GM19468 (cell line): ENCODE data around the gene SEMA5B.

Experiments
- ATAC-seq: cut with Tn5 transposase; IDR thresholded peaks from one replicate; pipeline ENCODE4 v1.9.1; 2021; ENCODE audit warnings: mild to moderate bottlenecking, moderate library complexity, moderate number of reproducible peaks; ENCODE audit not compliant: unreplicated experiment; ENCODE audit errors: extremely low read depth

SEMA5B gene

DNA sequence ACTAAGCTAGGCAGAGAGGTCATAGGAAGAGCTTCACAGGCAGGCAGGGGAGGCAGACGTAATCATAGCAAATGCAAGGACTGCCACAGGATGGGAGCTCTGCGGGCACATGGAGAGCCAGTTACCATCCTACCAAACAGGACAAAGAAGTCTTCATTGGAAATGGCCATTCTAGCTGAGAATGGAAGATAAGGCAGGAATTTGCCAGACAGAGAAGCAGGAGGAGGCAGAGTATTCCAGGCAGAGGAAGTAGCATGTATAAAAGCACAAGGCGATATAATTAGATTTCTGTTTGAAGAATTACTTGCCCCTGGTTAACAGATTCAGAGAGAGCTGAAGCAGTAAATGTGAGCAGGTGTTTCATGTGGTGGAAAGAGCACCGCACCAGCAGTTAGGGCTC lies 3.5 kb upstream of the SEMA5B start:
- no peak for ATAC-seq

DNA sequence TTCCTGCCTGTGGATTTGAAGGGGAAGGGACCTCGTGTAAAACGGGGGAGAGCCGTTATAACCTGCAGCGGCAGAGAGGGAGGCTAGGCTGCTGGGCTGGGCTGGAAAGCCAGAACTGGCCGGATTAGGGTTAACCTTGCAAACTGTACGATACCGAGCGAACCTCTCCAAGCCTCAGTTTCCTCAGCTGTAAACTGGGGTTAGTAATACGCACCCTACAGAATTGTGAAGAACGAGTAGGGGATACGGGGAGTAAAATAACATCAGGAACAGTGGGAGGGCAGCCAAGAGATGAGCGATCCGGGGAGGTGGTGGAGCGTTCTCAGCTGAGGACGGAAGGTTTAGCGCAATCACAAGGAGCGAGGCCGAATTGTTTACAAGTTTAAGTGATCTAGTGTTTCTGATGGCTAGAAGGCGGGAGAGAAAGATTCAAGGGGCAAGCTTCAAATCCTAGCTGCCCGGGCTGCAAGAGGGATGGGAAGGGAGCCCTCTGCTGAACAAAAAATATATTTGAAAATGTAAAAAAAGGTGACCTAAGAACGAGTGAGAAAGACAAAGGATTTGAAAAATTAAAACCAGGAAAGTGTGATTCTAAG lies 768 bp upstream of the SEMA5B start:
- ATAC-seq = no peak

DNA sequence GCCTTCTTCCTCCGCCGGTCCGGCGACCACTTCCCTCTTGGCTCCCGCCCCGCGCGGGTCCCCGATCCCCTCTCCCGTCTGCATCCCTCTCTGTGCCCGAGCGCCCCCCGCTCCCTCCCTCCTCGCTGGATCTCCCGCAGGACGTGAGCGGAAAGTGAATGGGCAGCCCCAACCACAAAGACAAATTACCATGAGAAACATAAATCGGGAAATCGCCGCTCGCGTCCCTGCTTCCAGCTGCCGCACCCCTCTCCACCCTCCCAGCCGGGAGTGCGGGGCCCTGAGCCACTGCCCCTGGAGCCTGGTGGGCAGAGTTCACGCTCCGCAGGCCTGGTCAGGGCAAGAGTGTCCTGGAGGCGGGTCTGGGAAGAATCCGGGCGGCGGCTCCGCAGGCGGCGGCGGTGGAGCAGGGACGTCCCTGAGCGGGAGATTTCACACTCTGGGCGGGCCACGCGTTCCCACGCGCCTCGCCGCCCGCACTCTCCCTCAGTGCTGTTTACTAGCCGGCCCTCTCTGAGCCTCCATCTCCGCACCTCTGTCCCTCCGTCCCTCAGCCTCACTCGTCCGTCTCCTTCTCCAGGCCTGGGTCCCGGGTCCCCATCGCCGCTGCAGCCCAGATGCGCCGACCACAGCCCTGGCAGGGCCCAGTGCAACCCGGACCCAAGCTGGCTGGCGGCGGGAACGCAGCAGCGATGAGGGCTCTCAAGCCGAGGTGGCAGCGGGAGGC lies 835 bp downstream of the SEMA5B start:
- no peak for ATAC-seq

DNA sequence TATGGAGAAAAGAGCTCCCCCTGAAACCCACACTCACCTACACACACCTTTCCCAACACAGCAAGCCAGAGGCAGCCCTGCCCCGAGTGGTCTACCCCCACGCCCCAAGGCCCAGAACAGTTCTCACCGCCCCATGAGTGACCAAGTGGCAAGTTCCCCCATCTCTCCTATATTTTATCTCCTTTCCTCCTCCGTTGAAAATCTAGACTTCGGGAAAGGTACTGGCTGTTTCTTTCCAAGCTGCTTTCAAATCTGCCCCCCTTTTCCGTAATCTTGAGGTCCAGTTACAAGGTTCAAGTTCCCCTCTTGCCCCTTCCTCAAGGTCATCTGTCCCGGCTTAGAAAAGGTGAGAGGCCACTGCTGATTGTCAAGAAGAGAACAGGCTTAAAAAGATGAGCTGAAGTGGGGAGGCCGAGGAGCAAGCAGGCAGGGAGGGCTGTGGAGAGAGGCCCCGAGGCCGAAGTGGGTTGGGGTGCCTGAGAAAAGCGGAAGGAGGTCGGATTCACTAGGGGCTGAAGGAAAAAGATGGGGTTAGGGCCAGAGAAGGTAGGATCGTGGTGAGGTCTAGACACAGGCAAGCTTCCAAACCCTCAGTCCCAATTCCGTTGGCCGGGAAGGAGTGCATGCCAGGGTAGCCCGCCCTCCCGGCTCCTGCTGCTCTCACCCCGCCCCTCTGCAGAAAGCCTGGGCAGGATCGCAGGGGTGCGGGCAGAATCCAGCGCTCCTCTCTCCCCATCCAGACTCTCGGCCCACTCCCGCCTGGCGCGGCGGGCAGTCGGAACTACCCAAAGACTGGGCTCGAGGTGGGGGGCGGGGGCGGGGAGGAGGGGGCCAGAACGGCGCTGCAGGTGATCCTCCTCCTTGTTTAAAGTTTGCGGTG lies 1.7 kb downstream of the SEMA5B start:
- no peak for ATAC-seq

DNA sequence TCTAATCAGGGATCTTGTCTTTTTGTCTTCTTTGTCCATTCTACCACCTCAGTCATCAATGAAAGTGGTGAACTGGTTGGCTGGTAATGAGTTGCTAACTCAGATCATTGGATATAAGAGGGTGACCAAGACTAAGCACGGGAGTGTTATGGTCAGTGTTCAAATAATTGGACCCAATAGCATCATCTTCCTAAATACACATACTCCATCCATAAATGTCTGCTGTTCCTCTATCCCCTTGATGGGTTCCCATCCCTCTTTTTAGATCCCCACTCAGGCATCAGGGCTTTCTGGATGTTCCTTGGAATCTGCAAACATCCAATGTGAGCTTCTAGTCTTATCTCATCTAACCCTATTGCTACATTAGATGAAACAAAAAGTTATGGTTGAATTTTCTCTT lies 3.5 kb downstream of the SEMA5B start:
- ATAC-seq = no peak

DNA sequence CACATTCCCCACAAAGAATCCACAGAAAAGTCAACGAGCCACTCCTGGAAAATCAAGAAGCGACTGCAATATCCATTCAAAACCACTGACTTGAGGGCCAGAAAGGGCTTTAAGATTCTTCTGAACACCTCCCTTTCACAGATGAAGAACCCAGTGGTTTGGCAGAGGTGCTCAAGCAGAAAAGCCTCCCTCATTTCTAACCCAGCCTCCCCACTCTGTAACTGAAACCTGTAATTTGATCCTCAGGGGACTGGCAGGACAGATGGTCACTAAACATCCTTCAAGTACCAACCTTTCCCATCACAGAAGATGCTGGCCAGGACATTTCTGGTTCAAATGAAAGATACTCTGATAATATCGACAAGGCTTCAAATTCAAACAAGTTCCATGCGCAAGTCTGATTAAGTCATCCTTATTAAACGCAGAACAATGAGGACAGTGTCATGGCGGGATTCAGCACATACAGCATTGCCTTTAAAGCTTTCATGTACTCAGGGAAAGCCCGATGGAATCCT lies 5.5 kb downstream of the SEMA5B start:
- no peak for ATAC-seq

DNA sequence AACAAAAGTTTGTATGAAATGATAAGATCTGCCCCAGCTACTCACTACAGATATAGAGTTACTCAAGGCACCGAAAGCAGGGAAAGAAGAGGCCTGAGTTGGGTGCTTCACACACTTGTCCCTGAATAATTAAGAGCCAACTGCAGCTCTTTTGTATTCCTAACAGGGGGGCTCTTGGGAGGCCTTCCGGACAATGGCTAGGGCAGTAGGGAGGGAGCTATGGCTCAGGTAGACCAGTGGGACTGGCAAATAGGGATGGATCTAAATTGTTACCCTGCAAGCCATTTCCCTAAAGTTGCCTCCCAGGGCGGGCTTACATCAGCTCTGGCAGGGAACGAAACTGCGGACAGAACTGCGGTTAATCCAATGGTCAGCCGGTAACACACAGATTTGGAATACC lies 6.2 kb downstream of the SEMA5B start:
- ATAC-seq = no peak

DNA sequence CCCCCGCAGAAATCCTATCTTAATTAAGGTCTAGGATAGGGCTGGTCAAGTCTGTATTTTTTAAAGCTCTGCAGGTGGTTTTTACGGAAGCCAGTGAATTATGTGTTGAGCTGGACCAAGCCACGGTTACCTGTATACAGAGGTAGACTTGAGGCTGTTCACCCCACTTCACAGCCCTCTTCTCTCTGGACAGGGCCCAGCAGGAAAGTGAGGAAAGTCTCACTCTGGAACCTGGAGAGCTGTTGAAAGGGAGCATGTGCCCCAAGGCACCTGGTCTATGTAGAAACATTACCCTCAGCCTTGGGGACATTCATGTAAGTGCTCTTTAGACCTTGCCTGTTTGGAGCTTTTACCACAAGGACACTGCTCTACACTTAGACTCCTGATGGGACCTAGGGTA lies 6.9 kb downstream of the SEMA5B start:
- no peak for ATAC-seq

DNA sequence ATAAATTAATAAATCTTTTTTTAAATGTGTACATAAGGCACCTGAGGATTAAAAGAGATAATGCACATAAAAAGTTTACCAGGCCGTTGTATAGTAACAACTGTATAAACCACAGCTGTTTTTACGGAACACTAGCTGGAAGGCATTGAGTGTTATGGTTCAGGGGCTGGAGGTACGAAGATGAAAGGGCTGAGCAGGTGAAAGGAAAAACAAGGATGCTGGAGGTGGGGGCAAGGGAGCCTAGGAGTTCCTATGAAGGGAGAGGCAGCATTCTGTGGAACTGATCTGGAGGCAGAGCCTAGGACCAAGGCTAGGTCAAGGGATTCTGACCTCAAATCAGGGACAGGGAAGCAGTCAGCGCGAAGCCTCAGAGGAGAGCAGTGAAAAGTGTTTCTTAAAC lies 8.0 kb downstream of the SEMA5B start:
- ATAC-seq = no peak

DNA sequence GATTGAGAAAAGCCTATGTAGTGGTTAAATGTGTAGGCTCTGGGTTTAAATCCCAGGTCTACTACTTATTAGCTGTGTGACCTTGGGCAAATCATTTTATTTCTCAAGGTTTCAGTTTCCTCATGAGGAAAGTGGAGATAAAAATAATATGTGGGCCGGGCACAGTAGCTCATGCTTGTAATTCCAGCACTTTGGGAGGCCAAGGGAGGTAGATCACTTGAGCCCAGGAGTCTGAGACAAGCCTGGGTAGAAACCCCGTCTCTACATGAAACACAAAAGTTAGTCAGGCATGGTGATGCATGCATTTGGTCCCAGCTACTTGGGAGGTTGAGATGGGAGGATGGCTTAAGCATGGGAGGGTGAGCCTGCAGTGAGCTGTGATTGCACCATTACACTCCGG lies 8.4 kb downstream of the SEMA5B start:
- no peak for ATAC-seq

DNA sequence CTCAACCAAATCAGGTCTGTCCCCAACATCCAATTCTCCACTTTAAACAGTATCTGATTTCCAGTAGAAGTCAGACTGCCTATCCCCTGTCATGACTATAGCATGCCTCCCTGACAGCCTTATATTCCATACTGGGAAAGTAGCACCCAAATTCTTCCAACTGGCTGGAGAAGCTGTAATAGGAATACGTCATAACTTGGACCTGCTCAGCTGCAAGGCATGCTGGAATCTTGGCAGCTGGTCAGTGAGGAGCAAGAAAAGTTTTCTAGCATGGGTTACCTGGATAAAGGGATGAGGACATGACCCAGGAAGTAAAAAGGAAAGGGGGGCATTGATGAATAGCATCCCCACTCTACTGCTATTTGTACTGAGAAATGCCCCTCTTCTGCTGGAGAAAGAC lies 8.9 kb downstream of the SEMA5B start:
- no peak for ATAC-seq

DNA sequence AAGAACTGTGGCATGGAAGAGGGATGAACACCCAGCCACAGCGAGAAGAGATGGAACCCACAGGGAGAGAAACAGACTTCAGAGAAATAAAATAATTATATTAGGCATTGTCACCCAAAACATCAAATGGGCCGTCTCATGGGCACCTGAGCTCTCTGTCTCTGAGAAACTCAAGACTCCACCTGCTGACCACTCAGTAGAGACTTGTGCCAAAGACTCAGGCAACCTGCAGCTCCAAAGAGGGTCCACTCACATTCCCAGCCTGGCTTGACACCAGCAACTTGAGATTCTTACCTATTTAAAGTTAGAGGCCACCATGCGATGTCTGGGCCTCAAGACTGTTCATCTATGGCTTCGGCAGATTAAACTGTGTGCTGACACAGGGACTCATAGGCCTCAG lies 12.0 kb downstream of the SEMA5B start:
- ATAC-seq = no peak

DNA sequence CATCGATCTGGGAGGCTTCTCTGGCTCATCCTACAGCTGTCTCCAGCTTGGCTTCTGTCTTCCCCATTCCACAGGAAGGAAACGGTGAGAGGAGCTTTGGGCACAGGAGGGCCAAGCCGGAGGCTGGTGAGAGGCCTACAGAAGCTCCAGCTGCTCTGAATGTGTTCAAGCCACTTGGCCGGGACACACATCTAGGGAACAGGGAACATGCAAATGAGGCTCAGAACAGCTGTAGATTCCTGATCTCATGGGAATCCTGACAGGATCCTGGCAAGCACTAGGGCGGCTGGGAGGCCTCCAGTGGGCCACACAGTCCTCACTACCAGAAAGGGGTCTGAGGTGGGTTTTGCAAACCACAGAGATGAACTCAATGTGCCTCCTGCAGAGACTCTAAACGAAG lies 13.7 kb downstream of the SEMA5B start:
- no peak for ATAC-seq

DNA sequence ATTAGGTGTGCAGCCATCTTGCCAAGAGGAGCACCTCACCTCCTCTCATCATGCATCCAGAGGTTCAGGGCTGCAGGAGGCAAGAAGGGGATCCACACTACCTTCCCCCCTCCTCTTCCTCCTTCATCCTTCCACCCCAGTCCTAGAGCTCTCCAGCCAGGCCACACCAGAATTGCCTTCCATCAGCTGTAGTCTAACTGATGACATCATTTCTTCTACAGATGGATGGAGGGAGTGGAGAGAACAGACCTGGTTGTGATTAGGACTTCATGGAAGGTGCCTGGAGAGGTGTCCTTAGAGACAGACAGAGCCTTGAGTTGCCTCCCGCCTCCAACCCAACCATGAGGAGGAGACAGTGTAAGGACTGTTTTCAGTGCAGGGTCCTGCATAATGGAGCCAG lies 14.9 kb downstream of the SEMA5B start:
- ATAC-seq = no peak

DNA sequence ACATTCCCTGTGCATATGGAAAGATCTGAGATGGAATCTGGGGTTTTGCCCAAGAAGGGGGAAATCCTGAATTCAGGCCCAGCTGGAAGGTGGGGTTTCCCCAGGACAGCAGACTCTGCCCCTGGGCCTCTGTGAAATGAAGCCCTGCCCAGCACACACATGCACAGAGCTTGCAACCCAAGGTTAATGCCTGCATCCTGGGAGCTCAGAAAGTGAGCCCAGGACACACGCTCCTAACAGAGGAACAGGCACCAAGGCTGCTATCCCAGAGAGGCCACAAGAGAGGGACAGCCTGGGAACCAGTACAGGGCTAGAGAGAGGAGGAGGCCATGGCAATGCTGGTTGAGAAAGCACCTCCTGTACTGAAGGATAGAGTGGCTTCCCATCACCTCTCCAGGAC lies 16.1 kb downstream of the SEMA5B start:
- ATAC-seq = no peak

DNA sequence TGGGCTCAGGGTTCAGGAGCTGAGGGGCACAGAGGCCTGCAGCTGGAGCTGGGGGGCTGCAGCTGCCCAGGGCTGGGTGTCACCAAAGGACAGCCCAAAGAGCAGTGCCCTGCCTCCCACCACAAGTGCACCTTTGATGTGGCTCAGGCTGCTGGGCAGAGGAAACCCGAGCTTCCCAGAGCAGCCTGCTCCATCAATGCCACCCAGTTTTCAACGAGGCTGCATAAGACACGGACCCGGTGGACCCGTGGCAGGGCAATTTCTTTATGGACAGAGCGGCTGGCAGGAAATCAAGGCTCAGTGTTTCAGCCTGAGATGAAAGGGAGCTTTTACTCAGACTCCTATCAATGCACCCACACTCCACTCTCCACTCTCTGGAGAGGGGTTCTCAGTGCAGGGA lies 18.7 kb downstream of the SEMA5B start:
- ATAC-seq = no peak

DNA sequence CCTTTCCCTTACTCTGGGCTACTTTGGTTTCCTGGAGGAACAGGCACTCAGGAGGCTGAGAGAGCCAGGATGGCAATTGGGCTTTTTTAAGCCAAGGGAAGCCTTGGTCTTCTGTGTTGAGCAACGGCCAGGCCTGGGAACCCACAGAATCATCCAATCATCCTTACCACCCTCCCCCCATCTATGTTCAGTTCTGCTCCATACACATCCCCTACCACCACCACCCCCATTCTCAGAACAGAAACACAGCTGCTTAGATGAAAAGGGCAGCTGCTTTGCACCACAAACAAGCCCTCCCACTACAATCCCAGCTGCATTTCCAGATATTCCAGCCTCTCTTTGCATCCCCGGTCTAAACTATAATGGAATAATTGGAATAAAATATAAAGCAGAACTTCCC lies 21.0 kb downstream of the SEMA5B start:
- no peak for ATAC-seq

DNA sequence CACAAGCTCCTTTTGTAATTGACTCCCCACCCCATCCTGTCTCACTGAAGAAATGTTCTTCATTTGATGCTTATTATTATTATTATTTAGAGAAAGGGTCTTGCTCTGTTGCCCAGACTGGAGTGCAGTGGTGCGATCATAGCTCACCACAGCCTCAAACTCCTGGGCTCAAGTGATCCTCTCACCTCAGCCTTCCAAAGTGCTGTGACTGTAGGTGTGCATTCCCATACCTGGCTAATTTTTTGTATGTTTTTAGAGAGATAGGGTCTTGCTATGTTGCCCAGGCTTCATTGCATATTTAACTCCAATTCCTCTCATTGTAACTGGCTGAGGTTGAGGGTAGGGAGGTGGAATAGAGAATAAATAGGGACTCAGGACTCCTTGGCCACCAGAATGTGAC lies 22.3 kb downstream of the SEMA5B start:
- no peak for ATAC-seq

DNA sequence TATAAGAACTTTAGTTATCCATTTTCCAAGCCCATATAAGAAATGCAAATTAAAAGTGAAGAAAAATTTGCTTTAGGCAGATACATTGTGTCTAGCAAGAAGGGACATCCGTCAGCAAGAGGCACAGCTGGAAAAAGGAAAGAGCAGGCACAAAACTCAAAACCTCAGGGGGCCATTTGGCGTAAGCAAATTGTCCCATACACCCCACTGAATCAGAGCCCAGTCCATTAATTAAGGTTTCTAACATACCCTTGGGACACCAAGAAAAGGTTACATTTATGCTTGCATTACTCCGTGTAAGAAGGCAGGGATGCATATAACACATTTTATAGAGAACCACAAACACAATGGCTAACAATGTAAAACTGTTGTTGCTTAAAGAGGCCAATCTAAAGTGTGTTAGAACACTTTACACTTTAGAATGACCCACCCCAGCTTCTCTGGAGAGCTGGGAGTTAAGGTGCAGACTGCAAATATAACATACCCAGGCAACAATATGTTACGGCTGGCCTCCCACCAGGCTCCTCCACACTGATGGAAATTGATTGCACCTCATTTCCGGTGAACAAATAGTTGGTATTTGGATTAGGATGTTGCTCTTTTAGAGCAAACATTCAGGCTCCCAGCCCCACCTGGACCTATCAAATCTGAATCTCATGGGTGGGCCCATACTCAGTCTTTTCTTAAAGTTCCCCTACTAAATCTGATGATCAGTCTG lies 23.2 kb downstream of the SEMA5B start:
- no peak for ATAC-seq

DNA sequence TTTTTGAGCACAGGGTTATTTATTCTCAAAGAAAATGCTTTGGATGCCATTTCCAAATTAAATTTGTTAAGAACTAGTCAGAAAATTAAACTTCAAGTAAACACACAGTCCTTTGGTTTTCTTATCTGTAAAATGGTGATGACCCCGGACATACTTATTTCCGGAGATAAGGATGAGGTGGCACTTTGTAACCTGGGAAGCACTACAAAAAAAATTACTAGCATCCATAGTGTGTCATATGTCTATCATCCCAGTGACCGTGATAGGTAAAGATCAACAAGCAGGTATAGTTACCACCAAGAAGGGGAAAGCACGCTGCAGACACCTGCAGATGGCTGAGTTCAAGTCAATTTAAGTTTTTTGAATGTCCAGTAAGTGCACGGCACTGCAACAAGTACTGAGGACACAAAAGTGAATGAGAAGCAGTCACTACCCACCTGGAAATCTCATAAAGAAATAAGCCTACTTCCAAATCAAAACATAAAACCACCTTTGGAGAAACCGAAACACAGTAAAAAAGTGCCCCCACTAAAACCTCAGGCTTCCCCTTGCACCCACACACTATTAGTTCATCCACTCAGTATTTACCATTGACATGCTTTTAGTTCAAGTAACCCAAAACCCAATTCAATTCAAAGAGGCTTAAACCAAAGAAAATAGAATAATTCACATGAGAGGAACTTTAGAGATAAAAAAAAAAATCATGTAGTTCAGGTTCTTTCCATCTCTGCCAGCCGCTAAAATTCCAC lies 24.6 kb downstream of the SEMA5B start:
- ATAC-seq = no peak
